Measurements from ENCODE around the gene ABCF1. TPM values are rescaled to one million over a fixed set of nuclear protein-coding genes. Genes with fewer than 3 reads are reported as not detected.

Gene ABCF1
- total and polyA plus RNA-seq, 2 donors (not counting 1 experiment from before 2014, with no cell fraction given), result 35.5 to 49.2 TPM

- Histone ChIP-seq H2AFZ (ENCODE audit: low read length) (no peak overlapping the region), H3K9me3 (ENCODE audit: control insufficient read depth, insufficient read depth, low read depth, low read length) (no peaks in the 10 kb centered on the region), H3K36me3 (ENCODE audit: control insufficient read depth, insufficient read depth, low read length) (peaks cover 2% of the 10 kb centered on the region), H3K79me2 (ENCODE audit: control insufficient read depth, insufficient read depth, low read length) (no peaks in the 10 kb centered on the region), H3K27ac (ENCODE audit: insufficient read depth, low read length) (no peak overlapping the region), H3K9ac (ENCODE audit: insufficient read depth, low read length) (no peak overlapping the region), H3K4me2 (ENCODE audit: extremely low read depth, insufficient read depth, low read length) (no peak overlapping the region), H3K4me1 (ENCODE audit: control insufficient read depth, extremely low read depth, insufficient read depth, low read length) (no peaks in the 10 kb centered on the region), H4K20me1 (ENCODE audit: control insufficient read depth, extremely low read depth, insufficient read depth, low read length) (no peaks in the 10 kb centered on the region), H3K4me3 (replicated peaks in 1 of 4; ENCODE audit: control extremely low read depth in 1 of 4, insufficient read depth in 1 of 4, low read depth in 3 of 4, low read length in 4 of 4) (no peak overlapping the region), H3K27me3 (ENCODE audit: control insufficient read depth, insufficient read depth, low read length) (no peaks in the 10 kb centered on the region)
- DNase-seq (ENCODE audit: low read depth in 2 of 2), result no peak
- TF ChIP-seq EZH2 (IDR thresholded peaks at IDR 0.05; ENCODE audit: low read length, missing control alignments) (no peak), CTCF (conservative IDR thresholded peaks at IDR 0.05 in 1 of 2, IDR thresholded peaks at IDR 0.05 in 1 of 2; ENCODE audit: low read depth in 1 of 2, low read length in 2 of 2) (no peak)
These were observed 64.6 kb downstream of the ABCF1 start for GRCh38 chr6:30635834-30636233.

GRCh38 chr6:30640481-30640880, 69.2 kb downstream of the ABCF1 start:
- TF ChIP-seq CTCF (conservative IDR thresholded peaks at IDR 0.05 in 1 of 2, IDR thresholded peaks at IDR 0.05 in 1 of 2; ENCODE audit: low read depth in 1 of 2, low read length in 2 of 2), result no peak
- no peak for TF ChIP-seq EZH2 (IDR thresholded peaks at IDR 0.05; ENCODE audit: low read length, missing control alignments)
- Histone ChIP-seq H3K79me2 (ENCODE audit: control insufficient read depth, insufficient read depth, low read length) (no peaks in the 10 kb centered on the region), H3K9me3 (ENCODE audit: control insufficient read depth, insufficient read depth, low read depth, low read length) (no peaks in the 10 kb centered on the region), H2AFZ (ENCODE audit: low read length) (no peak overlapping the region), H3K4me3 (replicated peaks in 1 of 4; ENCODE audit: control extremely low read depth in 1 of 4, insufficient read depth in 1 of 4, low read depth in 3 of 4, low read length in 4 of 4) (no peak overlapping the region), H3K27ac (ENCODE audit: insufficient read depth, low read length) (no peak overlapping the region), H3K4me1 (ENCODE audit: control insufficient read depth, extremely low read depth, insufficient read depth, low read length) (no peaks in the 10 kb centered on the region), H3K9ac (ENCODE audit: insufficient read depth, low read length) (no peak overlapping the region), H3K4me2 (ENCODE audit: extremely low read depth, insufficient read depth, low read length) (no peak overlapping the region), H3K27me3 (ENCODE audit: control insufficient read depth, insufficient read depth, low read length) (no peaks in the 10 kb centered on the region), H3K36me3 (ENCODE audit: control insufficient read depth, insufficient read depth, low read length) (peaks cover 3% of the 10 kb centered on the region), H4K20me1 (ENCODE audit: control insufficient read depth, extremely low read depth, insufficient read depth, low read length) (no peaks in the 10 kb centered on the region)
- no peak for DNase-seq (ENCODE audit: low read depth in 2 of 2)

GRCh38 chr6:30641048-30641447, 69.8 kb downstream of the ABCF1 start:
- Histone ChIP-seq H2AFZ (ENCODE audit: low read length) (no peak overlapping the region), H3K27me3 (ENCODE audit: control insufficient read depth, insufficient read depth, low read length) (no peaks in the 10 kb centered on the region), H3K9ac (ENCODE audit: insufficient read depth, low read length) (no peak overlapping the region), H3K27ac (ENCODE audit: insufficient read depth, low read length) (no peak overlapping the region), H3K4me2 (ENCODE audit: extremely low read depth, insufficient read depth, low read length) (no peak overlapping the region), H3K36me3 (ENCODE audit: control insufficient read depth, insufficient read depth, low read length) (peaks cover 3% of the 10 kb centered on the region), H3K4me1 (ENCODE audit: control insufficient read depth, extremely low read depth, insufficient read depth, low read length) (no peaks in the 10 kb centered on the region), H3K4me3 (replicated peaks in 1 of 4; ENCODE audit: control extremely low read depth in 1 of 4, insufficient read depth in 1 of 4, low read depth in 3 of 4, low read length in 4 of 4) (no peak overlapping the region), H3K9me3 (ENCODE audit: control insufficient read depth, insufficient read depth, low read depth, low read length) (no peaks in the 10 kb centered on the region), H4K20me1 (ENCODE audit: control insufficient read depth, extremely low read depth, insufficient read depth, low read length) (no peaks in the 10 kb centered on the region), H3K79me2 (ENCODE audit: control insufficient read depth, insufficient read depth, low read length) (no peaks in the 10 kb centered on the region)
- TF ChIP-seq EZH2 (IDR thresholded peaks at IDR 0.05; ENCODE audit: low read length, missing control alignments), result no peak
- TF ChIP-seq CTCF (conservative IDR thresholded peaks at IDR 0.05 in 1 of 2, IDR thresholded peaks at IDR 0.05 in 1 of 2; ENCODE audit: low read depth in 1 of 2, low read length in 2 of 2), result no peak
- DNase-seq (ENCODE audit: low read depth in 2 of 2), result no peak

Other genes starting within 250 kb of the ABCF1 start
- gene TRIM39, start 244.5 kb upstream of the ABCF1 start, total RNA-seq, result 10.3 and 11.9 TPM in 2 replicates
- gene TRIM39, start 244.5 kb upstream of the ABCF1 start, polyA plus RNA-seq, result 6.7 and 7.8 TPM in 2 replicates
- gene RPP21, start 226.3 kb upstream of the ABCF1 start, total RNA-seq, result 30.2 and 34.7 TPM in 2 replicates
- 16.7 and 20.5 TPM in 2 replicates for gene RPP21, start 226.3 kb upstream of the ABCF1 start, polyA plus RNA-seq
- gene HLA-E, start 81.9 kb upstream of the ABCF1 start, total RNA-seq, result 213 and 254 TPM in 2 replicates
- gene HLA-E, start 81.9 kb upstream of the ABCF1 start, polyA plus RNA-seq, result 115 and 183 TPM in 2 replicates
- 50.1 and 67.0 TPM in 2 replicates for gene GNL1, start 15.0 kb upstream of the ABCF1 start, total RNA-seq
- 33.4 and 35.2 TPM in 2 replicates for gene GNL1, start 15.0 kb upstream of the ABCF1 start, polyA plus RNA-seq
- 5.1 and 6.6 TPM in 2 replicates for gene PRR3, start 14.1 kb upstream of the ABCF1 start, total RNA-seq
- gene PRR3, start 14.1 kb upstream of the ABCF1 start, polyA plus RNA-seq, result 19.0 and 23.2 TPM in 2 replicates
- 18.2 and 28.2 TPM in 2 replicates for gene PPP1R10, start 45.8 kb downstream of the ABCF1 start, total RNA-seq
- gene PPP1R10, start 45.8 kb downstream of the ABCF1 start, polyA plus RNA-seq, result 25.2 and 35.5 TPM in 2 replicates
- gene MRPS18B, start 46.4 kb downstream of the ABCF1 start, total RNA-seq, result 76.8 and 85.5 TPM in 2 replicates
- gene MRPS18B, start 46.4 kb downstream of the ABCF1 start, polyA plus RNA-seq, result 53.1 and 79.5 TPM in 2 replicates
- gene ATAT1, start 55.4 kb downstream of the ABCF1 start, total RNA-seq, result 3.9 and 5.1 TPM in 2 replicates
- gene ATAT1, start 55.4 kb downstream of the ABCF1 start, polyA plus RNA-seq, result 6.8 and 8.8 TPM in 2 replicates
- gene C6orf136, start 75.7 kb downstream of the ABCF1 start, total RNA-seq, result 2.5 and 4.4 TPM in 2 replicates
- 3.6 and 6.3 TPM in 2 replicates for gene C6orf136, start 75.7 kb downstream of the ABCF1 start, polyA plus RNA-seq
- 33.1 and 34.8 TPM in 2 replicates for gene DHX16, start 101.6 kb downstream of the ABCF1 start, total RNA-seq
- 22.5 and 33.2 TPM in 2 replicates for gene DHX16, start 101.6 kb downstream of the ABCF1 start, polyA plus RNA-seq
- 44.4 and 63.4 TPM in 2 replicates for gene PPP1R18, start 115.2 kb downstream of the ABCF1 start, total RNA-seq
- 92.6 and 122 TPM in 2 replicates for gene PPP1R18, start 115.2 kb downstream of the ABCF1 start, polyA plus RNA-seq
- gene NRM, start 119.5 kb downstream of the ABCF1 start, total RNA-seq, result 1.5 and 2.5 TPM in 2 replicates
- gene NRM, start 119.5 kb downstream of the ABCF1 start, polyA plus RNA-seq, result 18.3 and 39.6 TPM in 2 replicates
- gene MDC1, start 145.8 kb downstream of the ABCF1 start, total RNA-seq, result 3.3 and 5.0 TPM in 2 replicates
- gene MDC1, start 145.8 kb downstream of the ABCF1 start, polyA plus RNA-seq, result 3.3 and 7.4 TPM in 2 replicates
- 432 and 551 TPM in 2 replicates for gene TUBB, start 148.9 kb downstream of the ABCF1 start, total RNA-seq
- 1,493 and 2,513 TPM in 2 replicates for gene TUBB, start 148.9 kb downstream of the ABCF1 start, polyA plus RNA-seq
- gene FLOT1, start 171.2 kb downstream of the ABCF1 start, total RNA-seq, result 136 and 180 TPM in 2 replicates
- gene FLOT1, start 171.2 kb downstream of the ABCF1 start, polyA plus RNA-seq, result 301 TPM in 2 replicates
- 42.9 and 43.3 TPM in 2 replicates for gene IER3, start 173.1 kb downstream of the ABCF1 start, total RNA-seq
- 34.2 and 102 TPM in 2 replicates for gene IER3, start 173.1 kb downstream of the ABCF1 start, polyA plus RNA-seq